Upper lobe of left lung (tissue), 6 donors: ENCODE results near the gene TTLL1. TPM values are rescaled to one million over a fixed set of nuclear protein-coding genes. Genes with fewer than 3 reads are reported as not detected.

Source experiments
- ATAC-seq, 2 donors: fragments of 200-7000 bp; cut with Tn5 transposase; one replicate each; pipeline ENCODE4 v1.9.1; 2022; ENCODE audit warnings: mild to moderate bottlenecking in 2 of 2, moderate library complexity in 2 of 2; ENCODE audit not compliant: low FRiP score in 2 of 2
- DNase-seq, 2 donors: peaks; one replicate each; pipeline ENCODE4 v3.0.0-alpha.2; 2019 to 2020
- H3K27ac ChIP-seq, 4 donors: fragments of 200-600 bp; sonication (generic); one replicate each; pipeline ENCODE4 v1.5.1; 2016 to 2019
- H3K27me3 ChIP-seq, 4 donors: fragments of 200-600 bp; sonication (generic); one replicate each; pipeline ENCODE4 v1.5.1; 2017 to 2019
- H3K36me3 ChIP-seq, 4 donors: fragments of 200-600 bp; sonication (generic); one replicate each; pipeline ENCODE4 v1.5.1; 2016 to 2019
- H3K4me1 ChIP-seq, 4 donors: fragments of 200-600 bp; sonication (generic); one replicate each; pipeline ENCODE4 v1.5.1; 2018 to 2019
- H3K4me3 ChIP-seq, 4 donors: fragments of 200-600 bp; sonication (generic); one replicate each; pipeline ENCODE4 v1.5.1; 2017 to 2019; ENCODE audit warnings: mild to moderate bottlenecking in 2 of 4, moderate library complexity in 1 of 4
- H3K9me3 ChIP-seq, 4 donors: fragments of 200-600 bp; sonication (generic); one replicate each; pipeline ENCODE4 v1.5.1; 2018 to 2019
- CTCF ChIP-seq, 6 experiments: fragments of 450-650 bp in 4 of 6; fragments of 200-600 bp in 2 of 6; sonication (generic) in 2 of 6; IDR thresholded peaks; one replicate each; pipeline ENCODE4 v1.5.1; 2016 to 2019; ENCODE audit warnings: antibody characterized with exemption in 6 of 6
- EP300 ChIP-seq, 4 donors: sonication (generic); formaldehyde crosslinking; IDR thresholded peaks; one replicate each; pipeline ENCODE4 v1.5.1; 2017; ENCODE audit warnings: antibody characterized with exemption in 4 of 4, control low read depth in 2 of 4
- POLR2A ChIP-seq, 4 donors: fragments of 450-650 bp; IDR thresholded peaks; one replicate each; pipeline ENCODE4 v1.5.1; 2016 to 2017; ENCODE audit warnings: antibody characterized with exemption in 4 of 4, mild to moderate bottlenecking in 2 of 4
- POLR2AphosphoS5 ChIP-seq, 2 donors: sonication (generic); formaldehyde crosslinking; IDR thresholded peaks; one replicate each; pipeline ENCODE4 v1.5.1; 2017; ENCODE audit warnings: antibody characterized with exemption in 2 of 2
- WGBS, 2 donors: methylation state at CpG; one replicate each; pipeline ENCODE4 v1.1.5; 2017 to 2018; 5-methylcytosine and 5-hydroxymethylcytosine counted together
- total RNA-seq, 6 donors: library from RNA; depleted of rRNA in 4 of 6; stranded (reverse); fragments of >200 nt in 4 of 6; gene quantifications; one replicate each; pipeline versions ENCODE4 v1.1.0 to v1.2.1, GENCODE V29; 2016 to 2021
- donor health status: DM: no; HTN: no; CAD: no; lungs with moderate emphysema.
- donor health status: DM: no; HTN: yes; CAD: no; lungs with severe emphysema.

TTLL1 gene
- total RNA-seq, 6 donors from 2014 or later, result 1.0 to 5.7 (median 4.8) TPM

GRCh38 chr22:43050995-43051394 is 38.2 kb downstream of the TTLL1 start:
- no peak for DNase-seq
- ATAC-seq, result no peak
- Histone ChIP-seq H3K27me3 (no peaks in the 10 kb centered on the region), H3K27ac (no peak overlapping the region), H3K36me3 (peaks cover 0 to 19% (median 3%) of the 10 kb centered on the region in 4 donors), H3K4me3 (no peak overlapping the region), H3K9me3 (no peaks in the 10 kb centered on the region), H3K4me1 (no peaks in the 10 kb centered on the region)
- 72 to 84% methylated on average over 6 to 7 of the region's 10 CpGs for WGBS, 2 donors
- TF ChIP-seq POLR2AphosphoS5 (IDR thresholded peaks at IDR 0.05), result no peak
- no peak for TF ChIP-seq POLR2A (IDR thresholded peaks at IDR 0.05)
- no peak for TF ChIP-seq CTCF (IDR thresholded peaks at IDR 0.05)
- no peak for TF ChIP-seq EP300 (IDR thresholded peaks at IDR 0.05)

GRCh38 chr22:43047605-43048004 is 41.6 kb downstream of the TTLL1 start:
- 85 to 92% methylated on average over 5 to 7 of the region's 7 CpGs for WGBS, 2 donors
- TF ChIP-seq POLR2A (IDR thresholded peaks at IDR 0.05), result no peak
- no peak for TF ChIP-seq POLR2AphosphoS5 (IDR thresholded peaks at IDR 0.05)
- no peak for TF ChIP-seq EP300 (IDR thresholded peaks at IDR 0.05)
- Histone ChIP-seq H3K4me3 (no peak overlapping the region), H3K27ac (no peak overlapping the region), H3K4me1 (no peaks in the 10 kb centered on the region), H3K27me3 (no peaks in the 10 kb centered on the region), H3K9me3 (no peaks in the 10 kb centered on the region), H3K36me3 (peaks cover 0 to 17% (median 3%) of the 10 kb centered on the region in 4 donors)
- no peak for DNase-seq
- no peak for ATAC-seq

- peaks cover 0 to 10% (median 0%) of the 10 kb centered on the region in 4 donors for H3K36me3 ChIP-seq
- no peak for TF ChIP-seq EP300 (IDR thresholded peaks at IDR 0.05)
- no peak for TF ChIP-seq POLR2A (IDR thresholded peaks at IDR 0.05)
- no peak for TF ChIP-seq POLR2AphosphoS5 (IDR thresholded peaks at IDR 0.05)
- TF ChIP-seq CTCF (IDR thresholded peaks at IDR 0.05), result no peak
- H3K27ac ChIP-seq, result no peak overlapping the region
- no peaks in the 10 kb centered on the region for H3K4me1 ChIP-seq
- DNase-seq (no peak), ATAC-seq (no peak)
- H3K27me3 ChIP-seq, result no peaks in the 10 kb centered on the region
- 92 to 95% methylated on average over 10 of the region's 10 CpGs for WGBS, 2 donors
- H3K9me3 ChIP-seq, result no peaks in the 10 kb centered on the region
- H3K4me3 ChIP-seq, result no peak overlapping the region
Measured at GRCh38 chr22:43044290-43044712, 44.9 kb downstream of the TTLL1 start.

GRCh38 chr22:43042101-43042780 is 47.0 kb downstream of the TTLL1 start:
- H3K4me1 ChIP-seq, result no peaks in the 10 kb centered on the region
- no peaks in the 10 kb centered on the region for H3K27me3 ChIP-seq
- no peak for TF ChIP-seq POLR2AphosphoS5 (IDR thresholded peaks at IDR 0.05)
- TF ChIP-seq POLR2A (IDR thresholded peaks at IDR 0.05), result no peak
- no peak for TF ChIP-seq CTCF (IDR thresholded peaks at IDR 0.05)
- no peak for TF ChIP-seq EP300 (IDR thresholded peaks at IDR 0.05)
- H3K4me3 ChIP-seq, result no peak overlapping the region
- no peak for ATAC-seq
- no peak overlapping the region for H3K27ac ChIP-seq
- DNase-seq, result no peak
- peaks cover 0 to 10% (median 0%) of the 10 kb centered on the region in 4 donors for H3K36me3 ChIP-seq
- 69 to 90% methylated on average over 13 to 20 of the region's 20 CpGs for WGBS, 2 donors
- no peaks in the 10 kb centered on the region for H3K9me3 ChIP-seq

GRCh38 chr22:43039800-43040199 is 49.4 kb downstream of the TTLL1 start:
- no peak overlapping the region for H3K27ac ChIP-seq
- no peak for ATAC-seq

GRCh38 chr22:43038325-43038724 is 50.9 kb downstream of the TTLL1 start:
- Histone ChIP-seq H3K4me1 (peaks cover 0 to 9% (median 6%) of the 10 kb centered on the region in 4 donors), H3K36me3 (no peaks in the 10 kb centered on the region), H3K27ac (no peak overlapping the region), H3K9me3 (no peaks in the 10 kb centered on the region), H3K27me3 (no peaks in the 10 kb centered on the region), H3K4me3 (no peak overlapping the region)
- no peak for DNase-seq
- 93 to 96% methylated on average over 15 of the region's 15 CpGs for WGBS, 2 donors
- TF ChIP-seq EP300 (IDR thresholded peaks at IDR 0.05) (no peak), POLR2A (IDR thresholded peaks at IDR 0.05) (no peak), CTCF (IDR thresholded peaks at IDR 0.05) (no peak), POLR2AphosphoS5 (IDR thresholded peaks at IDR 0.05) (no peak)
- no peak for ATAC-seq

More at GRCh38 chr22:43039800-43040199, 49.4 kb downstream of the TTLL1 start:
- Histone ChIP-seq H3K4me1 (peaks cover 0 to 4% (median 2%) of the 10 kb centered on the region in 4 donors), H3K4me3 (no peak overlapping the region), H3K36me3 (no peaks in the 10 kb centered on the region), H3K27me3 (no peaks in the 10 kb centered on the region), H3K9me3 (no peaks in the 10 kb centered on the region)
- no peak for TF ChIP-seq EP300 (IDR thresholded peaks at IDR 0.05)
- TF ChIP-seq POLR2AphosphoS5 (IDR thresholded peaks at IDR 0.05), result no peak
- no peak for DNase-seq
- 78 to 92% methylated on average over 11 to 12 of the region's 13 CpGs for WGBS, 2 donors
